Ureter (tissue), 1 donor: ENCODE measurements around the gene MATN1. TPM values are rescaled to one million over a fixed set of nuclear protein-coding genes. Genes with fewer than 3 reads are reported as not detected.

Experiments used
- DNase-seq: peaks from one replicate; pipeline ENCODE4 v3.0.0-alpha.2; 2020; ENCODE audit warnings: low spot score
- total RNA-seq: library from RNA; stranded (reverse); gene quantifications from one replicate; pipeline ENCODE4 v1.2.4, GENCODE V29; 2023
- donor health status: DM: yes; HTN: yes; CAD: no.

The MATN1 gene
- total RNA-seq, 1 donor from 2014 or later, result not detected

DNA sequence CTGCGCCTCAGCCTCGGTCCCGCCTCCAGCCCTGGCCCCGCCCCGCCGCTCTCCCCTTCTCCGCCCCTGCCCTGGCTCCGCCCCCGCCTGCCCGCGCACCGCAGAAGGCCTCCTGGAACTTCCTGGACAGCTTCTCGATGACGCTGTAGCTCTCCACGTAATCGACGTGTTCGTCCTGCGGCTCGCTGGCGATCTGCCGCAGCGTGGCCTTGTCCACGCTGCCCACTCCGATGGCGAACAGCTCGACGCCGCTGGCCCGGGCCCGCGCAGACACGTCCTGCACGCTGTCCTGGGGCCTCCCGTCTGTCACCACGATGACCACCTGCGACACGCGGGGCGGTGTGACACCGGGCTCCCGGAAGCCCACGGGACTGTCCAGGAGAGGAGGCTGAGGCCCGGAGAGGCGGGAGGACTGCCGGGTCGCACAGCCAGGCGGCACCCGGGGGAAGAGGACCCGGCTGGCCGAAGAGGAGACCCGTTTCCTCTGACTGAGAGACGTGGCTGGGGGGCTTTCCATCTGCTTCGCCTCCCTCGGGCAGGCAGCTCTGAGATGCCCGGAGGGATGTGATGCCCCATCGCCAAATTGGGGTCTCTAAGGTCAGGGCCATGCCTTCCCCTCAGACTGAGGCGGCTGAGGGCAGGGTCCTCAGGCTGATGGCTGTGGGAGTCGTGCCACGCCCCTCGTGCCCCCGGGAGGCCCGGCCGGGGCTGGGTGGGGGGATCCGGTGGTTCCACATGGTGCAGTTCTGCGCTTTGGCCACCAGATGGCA, 4.6 kb downstream of the MATN1 start:
- DNase-seq, result peak; percentile 89

DNA sequence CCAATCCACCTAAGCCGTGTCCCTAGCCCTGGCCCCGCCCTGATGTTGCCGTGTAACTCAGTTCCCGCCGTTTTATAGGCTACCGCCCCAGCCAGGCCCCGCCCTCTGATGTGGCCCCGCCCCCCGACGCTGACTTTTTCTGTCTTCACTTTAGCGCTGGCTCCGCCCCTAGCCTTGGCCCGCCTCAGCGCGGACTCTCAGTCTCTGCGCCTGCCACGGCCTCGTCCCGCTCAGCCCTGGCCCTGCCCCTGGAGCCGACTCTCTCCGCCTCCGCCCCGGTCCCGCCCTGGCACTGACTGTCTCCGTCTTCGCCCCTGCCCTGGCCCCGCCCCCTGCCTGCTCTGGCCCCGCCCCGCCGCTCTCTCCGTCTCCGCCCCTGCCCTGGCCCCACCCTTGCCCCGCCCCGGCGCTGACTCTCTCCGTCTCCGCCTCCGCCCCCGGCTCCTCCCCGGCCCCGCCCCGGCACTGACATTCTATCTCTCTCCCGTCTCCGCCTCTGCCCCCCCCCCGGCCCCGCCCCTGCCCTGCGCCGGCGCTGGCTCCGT, 5.2 kb downstream of the MATN1 start:
- peak; percentile 99 for DNase-seq

DNA sequence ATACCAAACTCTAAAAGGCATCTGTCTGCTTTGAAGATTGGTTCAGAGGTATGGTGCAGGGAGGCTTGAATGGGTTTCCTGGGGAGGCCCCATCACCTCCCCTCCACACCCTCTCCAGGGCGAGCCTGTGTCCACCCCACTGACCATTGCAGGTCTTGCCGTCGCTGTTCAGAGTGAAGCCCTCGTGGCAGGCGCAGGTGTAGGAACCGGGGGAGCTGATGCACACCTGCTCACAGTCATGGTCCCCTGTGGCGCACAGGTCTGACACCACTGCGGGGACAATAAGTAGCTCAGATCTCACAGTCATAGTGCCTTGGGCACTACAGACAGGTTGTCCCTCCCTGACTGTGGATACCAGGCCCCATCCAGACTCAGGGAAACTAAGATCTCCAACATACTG, 6.7 kb downstream of the MATN1 start:
- no peak for DNase-seq

DNA sequence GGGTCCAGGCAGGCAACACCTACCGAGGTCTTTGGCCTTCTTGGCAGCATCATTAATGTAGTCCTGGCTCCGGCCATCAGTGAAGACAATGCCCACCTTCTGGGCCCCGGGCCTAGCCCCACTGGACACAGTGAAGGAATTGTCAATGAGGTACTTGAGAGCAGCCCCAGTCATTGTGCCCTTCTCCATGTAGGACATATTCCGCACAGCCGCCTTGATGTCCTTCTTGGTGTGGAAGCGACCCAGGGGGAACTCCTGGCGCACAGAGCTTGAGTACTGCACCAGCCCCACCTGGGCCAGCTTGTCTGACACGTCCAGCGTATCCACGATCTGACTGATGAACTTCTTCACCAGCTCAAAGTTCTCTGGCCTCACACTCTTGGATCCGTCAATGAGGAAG, 7.5 kb downstream of the MATN1 start:
- no peak for DNase-seq

DNA sequence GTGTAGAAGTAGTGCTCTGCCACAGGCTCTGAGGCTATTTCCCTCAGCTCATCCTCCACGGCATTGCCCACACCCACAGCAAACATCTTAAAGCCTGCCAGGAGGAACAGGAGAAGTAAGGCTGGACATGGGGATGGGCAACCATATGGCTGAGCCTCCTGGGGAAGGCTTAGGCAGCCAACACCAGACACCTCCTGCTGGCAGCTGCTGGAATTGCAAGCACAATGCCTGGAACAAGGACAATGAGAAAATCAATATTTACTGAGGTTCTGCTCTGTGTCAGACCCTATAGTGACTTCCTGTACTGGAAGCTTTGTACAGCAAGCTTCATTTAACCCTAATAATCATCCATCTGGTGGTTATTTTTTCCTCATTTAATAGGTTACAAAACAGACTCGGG, 8.2 kb downstream of the MATN1 start:
- no peak for DNase-seq

DNA sequence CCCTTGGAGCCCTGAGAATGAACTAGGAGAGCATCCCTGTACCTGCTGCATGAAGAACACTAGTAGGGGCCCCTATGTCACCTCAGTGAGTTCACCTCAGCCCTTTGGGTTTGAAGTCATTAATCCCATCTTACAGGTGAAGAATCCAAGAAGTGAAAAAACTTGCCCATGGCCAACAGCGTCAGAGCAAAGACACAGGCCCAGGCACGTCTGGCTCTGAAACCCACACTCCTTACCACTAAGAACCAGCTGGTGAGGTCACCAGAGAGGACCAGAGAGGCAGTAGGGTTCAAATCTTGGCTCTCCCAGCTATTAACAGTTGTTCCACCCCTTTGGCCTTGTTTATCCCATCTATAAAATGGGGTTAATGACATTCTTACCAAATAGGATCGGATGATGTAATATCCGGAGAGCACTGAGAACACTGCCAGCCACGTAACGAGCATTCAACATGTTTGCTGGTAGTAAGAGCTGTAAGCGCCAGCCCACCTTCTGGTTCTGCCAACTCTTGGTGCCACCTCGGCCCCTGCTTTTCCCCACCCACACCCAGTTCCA, 8.8 kb downstream of the MATN1 start:
- DNase-seq, result no peak

DNA sequence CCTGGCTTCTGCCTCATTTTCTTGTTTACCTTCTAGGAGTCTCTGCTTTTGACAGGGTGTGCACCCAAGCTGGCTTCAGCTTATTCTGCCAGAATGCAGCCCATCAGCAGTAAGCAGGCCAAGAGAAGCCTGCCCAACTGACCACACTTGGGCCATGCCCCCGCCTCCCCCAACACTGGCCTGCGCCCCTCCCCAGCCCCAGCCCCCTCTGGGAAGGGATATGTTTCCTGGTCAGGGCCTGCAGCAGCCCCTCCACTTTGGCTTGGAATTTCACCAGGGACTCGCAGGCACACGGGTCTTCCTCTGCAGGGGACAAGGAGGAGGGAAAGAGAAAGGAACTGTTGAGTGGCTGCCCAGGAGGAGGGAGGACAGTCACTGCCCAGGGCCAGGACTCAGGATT, 9.4 kb downstream of the MATN1 start:
- DNase-seq, result no peak

DNA sequence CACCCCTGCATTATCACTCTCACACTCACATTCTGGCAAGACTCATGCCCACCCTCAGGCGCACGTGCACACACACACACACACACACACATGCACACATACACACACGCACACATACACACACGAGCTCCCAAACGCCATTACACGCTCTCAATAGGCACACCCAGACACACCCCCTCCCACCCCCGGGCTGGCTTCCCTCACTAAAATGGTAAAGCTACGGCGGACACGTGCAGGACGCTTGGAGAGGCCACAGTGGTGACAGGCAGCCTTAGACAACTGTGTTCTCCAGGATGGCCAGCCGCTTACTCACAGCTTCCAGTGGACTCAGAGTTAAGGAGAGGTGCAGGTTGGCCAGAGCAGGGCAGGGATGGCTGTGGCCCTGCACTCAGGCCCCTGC, 10.1 kb downstream of the MATN1 start:
- no peak for DNase-seq

DNA sequence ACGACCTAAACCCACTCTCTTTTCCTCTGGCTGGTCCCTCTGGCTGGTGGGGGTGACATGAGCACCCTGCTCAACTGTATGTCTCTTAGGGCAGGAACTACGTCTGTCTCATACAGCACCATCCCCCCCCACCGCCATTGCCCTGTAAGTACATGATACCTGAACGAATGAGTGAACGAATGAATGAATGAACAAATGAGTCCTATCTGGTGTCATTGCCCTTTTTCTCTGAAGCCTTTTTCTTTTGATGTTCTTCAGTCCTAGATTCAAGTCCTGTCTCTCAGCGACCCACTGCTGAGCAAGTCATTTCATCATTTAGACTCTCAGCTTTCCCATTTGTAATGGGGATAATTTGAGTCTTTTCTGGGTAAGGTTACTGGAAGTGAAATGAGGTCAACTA, 10.8 kb downstream of the MATN1 start:
- DNase-seq, result no peak

DNA sequence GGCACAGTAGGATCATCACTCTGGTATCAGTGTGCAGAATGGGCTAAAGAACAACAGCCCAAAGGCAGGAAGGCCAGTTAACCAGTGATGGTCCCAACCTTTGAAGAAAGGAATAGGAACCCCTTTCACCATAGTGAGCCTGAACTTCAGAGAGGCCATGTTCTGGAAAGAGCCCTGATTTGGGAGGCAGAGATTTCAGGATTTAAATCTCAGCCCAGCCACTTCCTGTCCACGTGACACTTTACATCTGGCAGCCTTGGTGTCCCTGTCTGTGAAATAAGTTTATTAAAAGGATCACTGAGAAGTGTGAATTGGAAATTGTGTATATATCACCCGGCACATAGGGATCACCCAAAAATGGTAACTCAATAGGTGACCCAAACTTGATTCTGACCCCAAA, 13.0 kb downstream of the MATN1 start:
- DNase-seq, result no peak

DNA sequence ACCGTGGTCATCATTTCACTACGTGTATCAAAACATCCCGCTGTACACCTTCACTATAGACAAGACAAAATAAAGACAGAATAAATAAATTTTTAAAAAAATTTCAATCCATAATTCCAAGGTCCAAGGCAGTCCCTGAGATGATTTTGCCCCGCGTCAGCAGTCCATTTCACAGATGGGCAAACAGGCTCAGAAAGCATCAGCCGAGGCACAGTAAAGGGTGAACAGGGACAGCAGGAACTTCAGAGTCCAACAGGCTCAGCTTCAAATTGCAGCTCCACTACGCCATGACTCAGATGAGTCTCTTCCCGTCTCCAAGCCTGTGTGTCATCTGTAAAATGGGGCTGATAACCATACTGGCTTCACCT, 15.0 kb downstream of the MATN1 start:
- DNase-seq, result no peak

DNA sequence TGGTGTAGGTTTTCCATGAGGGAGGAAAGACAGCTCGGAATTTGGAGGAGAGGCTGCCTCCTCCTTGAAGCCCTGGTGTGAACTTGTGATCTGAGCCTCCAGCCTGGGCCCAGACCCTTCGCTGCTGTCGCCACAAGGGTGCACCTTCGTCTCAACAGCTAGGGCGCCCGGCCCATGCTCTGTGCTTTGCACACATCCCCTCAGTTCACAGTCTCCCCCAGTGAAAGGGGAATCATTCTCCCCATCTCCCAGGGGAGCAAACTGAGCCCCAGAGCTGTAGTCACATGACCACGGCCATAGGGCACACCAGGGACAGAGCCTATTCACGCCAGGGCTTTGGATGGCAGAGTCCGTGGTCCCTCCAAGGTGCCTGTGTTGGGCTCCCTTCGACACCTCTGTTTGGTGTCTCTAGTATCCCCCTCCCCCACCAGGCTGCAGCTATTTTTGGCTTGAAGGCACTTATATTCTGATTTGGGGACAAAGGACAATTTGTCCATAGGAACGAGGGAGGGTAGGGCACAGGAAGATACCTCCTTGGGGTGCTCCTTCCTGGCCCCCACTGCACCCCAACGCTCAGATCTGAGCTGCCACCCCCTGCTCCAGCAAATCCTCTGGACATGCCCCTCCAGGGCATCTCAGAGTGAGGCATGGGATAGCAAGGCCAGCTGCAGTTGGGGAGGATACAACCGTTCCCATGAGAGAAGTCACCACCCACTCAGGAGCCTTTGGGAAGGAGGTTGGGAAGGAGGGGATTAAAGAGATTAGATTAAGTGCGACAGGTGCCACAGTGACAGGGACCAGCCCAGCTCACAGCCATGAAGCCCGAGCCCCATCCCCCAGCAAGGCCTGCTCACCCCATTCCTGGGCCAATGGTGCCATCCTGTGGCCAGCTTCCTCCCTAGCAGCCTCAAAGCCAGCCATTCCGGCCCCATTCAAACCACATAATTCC, 15.7 kb downstream of the MATN1 start:
- DNase-seq, result peak; percentile 88

DNA sequence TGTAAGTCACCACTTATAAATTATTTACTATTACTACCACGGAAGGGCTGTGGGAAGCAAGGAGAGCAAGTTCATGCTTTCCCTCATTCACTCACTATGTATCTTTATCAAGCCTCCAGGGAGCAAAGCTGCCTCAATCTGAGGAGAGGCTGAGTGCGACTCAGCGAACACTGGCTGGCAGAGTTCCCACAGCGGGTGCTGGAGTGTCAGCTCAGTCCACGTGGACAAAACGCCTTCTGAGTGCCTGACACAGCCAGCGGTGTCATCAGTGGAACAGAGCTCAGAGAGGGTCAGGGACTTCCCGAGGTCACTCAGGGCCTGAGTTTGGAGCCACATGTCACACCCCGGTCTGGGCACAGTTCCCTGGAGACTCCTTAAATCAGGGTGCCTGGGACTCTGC, 16.9 kb downstream of the MATN1 start:
- no peak for DNase-seq

DNA sequence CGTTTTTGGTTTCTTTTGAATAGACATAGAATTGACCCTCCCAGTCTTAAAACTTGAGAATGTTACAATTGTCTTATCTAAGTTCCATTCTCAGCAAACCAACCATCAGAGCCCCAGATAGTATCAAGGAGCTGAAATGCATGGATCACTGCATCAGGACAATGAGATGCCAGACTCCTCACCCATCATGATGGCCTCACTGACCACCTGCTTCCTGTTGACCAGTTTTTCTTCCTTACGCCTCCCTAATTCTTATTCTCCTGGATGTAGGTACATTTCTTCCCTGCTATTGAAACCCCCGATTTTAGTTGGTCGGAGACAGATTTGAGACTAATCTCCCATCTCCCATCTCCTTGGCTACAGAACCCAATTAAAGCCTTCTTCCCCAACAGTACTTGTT, 17.7 kb downstream of the MATN1 start:
- DNase-seq, result no peak

DNA sequence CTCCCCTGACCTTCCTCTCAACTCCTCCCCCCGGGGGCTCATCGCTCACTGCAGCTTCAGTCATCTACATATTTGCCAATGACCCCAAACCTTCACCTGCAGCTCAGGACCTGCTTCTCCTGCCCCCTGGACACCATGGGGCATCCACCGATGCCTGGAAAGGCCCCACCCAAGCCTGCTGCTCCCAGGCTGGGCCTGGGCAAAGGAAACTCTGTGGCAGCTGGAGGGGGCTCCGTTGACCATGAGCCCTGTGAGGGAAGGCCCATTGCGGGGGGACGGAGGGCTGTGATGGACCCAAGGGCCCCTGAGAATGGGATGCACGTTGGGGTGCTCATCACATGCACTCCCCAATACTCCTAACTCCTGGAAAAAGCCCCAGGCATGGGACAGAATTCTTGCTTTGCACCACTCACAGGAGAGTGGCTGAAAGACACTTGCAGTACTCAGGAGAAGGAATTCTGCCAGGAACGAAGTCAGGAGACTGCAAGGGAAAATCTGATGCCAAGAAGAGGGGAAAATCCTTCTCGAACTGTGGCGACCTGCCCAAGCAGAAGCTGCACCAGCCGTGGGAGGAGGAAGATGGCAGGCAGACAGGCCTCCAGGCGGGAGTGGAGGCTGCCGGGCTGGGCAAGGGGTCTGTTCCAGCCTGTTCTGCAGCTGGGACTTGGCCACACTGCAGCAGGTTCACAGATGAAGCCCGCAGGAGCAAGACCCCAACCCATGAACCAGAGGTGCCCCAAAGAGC, 18.4 kb downstream of the MATN1 start:
- DNase-seq, result no peak

DNA sequence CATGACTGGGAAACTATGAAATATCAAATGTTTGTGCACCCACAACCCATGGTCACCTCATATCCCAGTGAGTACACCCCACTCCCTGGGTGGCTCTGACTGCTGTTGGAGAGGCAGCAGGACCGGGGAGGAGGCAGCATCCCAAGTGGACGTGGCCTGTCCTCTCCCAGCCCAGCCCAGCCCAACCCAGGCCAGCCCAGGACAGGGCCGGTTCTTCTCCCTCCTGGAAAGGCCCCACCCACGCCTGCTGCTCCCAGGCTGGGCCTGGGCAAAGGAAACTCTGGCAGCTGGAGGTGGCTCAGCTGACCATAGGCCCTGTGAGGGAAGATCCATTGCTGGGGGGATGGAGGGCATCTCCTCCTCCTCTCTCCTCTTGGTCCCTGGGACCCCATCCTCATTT, 19.1 kb downstream of the MATN1 start:
- DNase-seq, result no peak

DNA sequence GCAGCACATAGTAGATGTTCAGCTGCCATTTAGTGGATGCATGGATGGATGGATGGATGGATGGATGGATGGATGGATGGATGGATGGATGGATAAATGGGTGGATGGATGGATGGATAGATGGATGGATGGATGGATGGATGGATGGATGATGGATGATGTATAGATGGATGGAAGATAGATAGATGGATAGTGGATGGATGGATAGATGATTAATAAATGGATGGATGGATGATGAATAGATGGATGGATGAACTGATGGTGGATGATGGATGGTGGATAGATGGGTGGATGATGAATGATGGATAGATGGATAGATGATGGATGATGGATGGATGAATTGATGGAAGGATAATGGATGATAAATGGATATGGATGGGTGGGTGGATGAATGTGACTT, 20.6 kb downstream of the MATN1 start:
- no peak for DNase-seq

DNA sequence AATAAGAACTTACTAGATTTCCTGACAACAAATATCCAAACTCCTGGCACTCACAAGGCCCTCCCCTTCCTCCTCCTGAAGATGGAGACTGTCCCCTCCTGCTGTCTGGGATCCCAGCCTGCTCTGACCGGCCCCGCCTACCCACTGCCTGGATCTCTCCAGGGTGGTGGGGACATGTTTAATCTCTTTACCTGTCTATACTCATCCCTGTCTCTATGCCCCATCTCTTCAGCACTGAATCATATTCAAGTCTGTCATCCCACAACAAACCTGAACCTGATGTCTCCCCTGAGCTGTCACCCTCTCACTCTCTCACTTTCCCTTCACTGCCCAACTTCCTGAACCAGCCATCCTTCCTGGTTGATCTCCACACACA, 22.1 kb downstream of the MATN1 start:
- DNase-seq, result no peak

DNA sequence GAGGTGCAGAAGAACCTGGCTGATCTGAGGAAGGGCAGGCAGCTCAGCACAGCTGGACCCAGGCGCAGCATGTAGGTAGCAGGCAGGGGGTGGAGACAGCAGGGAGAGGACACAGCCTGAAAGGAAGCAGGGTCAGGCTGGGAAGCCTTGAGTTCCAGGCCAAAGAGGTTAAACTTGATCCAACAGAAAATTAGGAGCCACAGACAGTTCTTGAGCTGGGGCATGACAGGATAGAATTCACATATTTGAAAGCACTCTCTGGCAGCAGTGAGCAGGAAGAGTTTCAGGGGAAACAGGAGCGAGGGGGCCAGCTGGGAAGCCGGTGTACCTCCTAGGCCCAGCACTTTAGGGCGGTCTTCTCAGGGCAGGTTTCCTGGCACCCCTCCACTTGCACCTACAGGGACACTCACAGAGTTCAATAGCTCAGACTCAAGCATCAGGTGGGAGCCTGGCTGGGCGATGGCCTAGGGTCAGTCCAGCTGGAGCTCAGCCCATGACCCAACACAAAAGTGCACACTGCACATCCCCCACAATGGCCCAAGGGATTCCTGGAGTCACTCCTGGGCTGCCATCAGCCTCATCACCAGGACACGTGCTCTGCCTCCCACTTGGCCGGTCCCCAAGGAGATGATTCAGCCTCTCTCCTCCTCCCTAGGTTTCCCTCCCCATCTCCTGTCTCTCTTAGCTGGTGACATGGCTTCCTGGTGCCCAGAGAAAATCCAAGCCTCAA, 22.7 kb downstream of the MATN1 start:
- DNase-seq, result no peak

DNA sequence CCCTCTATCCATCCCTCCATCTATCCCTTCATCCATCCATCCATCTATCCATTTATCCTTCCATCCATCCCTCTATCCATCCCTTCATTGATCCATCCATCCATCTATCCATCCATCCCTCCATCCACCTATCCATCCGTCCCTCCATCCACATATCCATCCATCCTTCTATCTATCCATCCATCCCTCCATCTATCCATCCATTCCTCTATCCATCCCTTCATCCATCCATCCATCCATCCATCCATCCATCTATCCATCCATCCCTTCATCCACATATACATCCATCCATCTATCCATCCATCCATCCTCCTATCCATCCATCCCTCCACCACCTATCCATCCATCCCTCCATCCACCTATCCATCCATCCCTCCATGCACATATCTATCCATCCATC, 23.6 kb downstream of the MATN1 start:
- no peak for DNase-seq

DNA sequence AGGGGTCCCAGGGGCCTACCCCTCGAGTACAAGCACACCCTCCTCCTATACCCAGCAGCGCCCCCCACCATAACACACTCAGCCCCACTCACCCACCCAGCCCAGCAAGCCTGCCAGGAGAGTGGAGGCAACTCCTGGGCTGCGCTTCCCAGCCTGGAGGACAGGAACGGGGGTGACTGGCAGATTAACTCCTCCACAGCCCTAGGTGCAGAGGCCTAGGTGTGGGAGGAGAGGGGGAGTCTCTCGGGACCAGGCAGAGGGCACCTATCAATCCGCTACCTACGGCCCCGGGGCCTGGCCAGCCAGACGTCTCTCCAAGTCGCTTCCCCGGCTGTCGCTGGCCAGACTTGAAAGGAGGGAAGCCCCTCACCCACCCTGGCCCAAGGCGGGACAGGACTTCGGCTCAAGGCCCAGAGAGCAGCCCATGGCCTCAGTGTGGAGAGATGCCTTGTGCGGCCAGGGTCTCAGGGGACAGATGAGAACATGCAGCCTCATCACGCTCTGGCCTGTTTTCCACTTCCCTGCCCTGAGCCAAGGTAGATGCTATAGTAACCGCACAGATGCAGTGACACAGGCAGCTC, 24.9 kb downstream of the MATN1 start:
- DNase-seq, result no peak
